Inferior parietal cortex (tissue), 1 donor: ENCODE measurements around the gene HTRA2.
"Not testable (repeated sequence)": the region's sequence is repeated elsewhere in the genome, so short reads cannot be mapped to it uniquely, and the experiment has no call there.

Experiments
- DNase-seq: peaks from one replicate; pipeline ENCODE4 v3.0.0-alpha.2; 2016; ENCODE audit errors: extremely low spot score

The HTRA2 gene

DNA sequence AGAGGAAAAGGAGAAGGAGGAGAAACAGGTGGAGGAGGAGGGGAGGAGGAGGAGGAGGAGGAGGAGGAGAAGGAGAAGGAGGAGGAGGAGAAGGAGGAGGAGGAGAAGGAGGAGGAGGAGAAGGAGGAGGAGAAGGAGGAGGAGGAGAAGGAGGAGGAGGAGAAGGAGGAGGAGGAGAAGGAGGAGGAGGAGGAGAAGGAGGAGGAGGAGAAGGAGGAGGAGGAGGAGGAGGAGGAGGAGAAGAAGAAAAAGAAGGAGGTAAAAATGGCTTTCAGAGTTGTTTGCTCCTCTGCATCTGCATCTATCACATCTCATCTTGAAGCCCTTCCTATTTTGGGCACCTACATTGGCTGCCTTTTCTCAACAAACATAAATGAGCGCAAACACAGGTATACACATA lies 31.3 kb downstream of the HTRA2 start:
- DNase-seq, result not testable (repeated sequence)

DNA sequence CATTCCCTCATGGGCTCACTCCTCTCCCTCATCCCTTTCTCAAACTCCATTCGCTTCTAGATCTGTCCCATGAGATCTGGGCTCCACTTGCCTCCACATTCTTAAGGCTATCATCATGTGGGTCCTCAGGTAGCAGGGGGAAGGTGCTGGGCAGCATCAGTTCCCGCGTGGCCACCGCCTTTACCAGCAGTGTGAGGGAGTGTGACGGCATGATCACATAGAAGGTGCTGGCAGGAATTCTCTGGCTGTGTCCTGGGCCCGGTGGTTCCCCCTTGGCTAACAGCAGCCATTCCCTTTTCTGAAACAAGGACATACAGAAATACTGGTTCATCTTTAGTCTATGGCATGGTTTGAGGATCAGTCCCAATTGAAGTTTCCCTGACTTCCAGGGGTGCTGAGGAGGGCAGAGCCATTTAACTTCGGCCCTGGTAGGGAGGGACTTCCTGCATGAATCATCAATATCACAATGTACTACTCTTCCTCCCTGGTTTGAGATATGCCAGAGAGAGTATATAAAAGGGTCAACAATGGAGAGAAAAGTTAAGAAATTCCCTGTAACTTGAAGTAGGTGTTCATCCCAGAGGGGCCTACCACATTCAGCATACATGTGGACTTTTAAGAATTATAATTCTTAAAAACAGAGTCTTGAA lies 32.5 kb downstream of the HTRA2 start:
- DNase-seq, result no peak

DNA sequence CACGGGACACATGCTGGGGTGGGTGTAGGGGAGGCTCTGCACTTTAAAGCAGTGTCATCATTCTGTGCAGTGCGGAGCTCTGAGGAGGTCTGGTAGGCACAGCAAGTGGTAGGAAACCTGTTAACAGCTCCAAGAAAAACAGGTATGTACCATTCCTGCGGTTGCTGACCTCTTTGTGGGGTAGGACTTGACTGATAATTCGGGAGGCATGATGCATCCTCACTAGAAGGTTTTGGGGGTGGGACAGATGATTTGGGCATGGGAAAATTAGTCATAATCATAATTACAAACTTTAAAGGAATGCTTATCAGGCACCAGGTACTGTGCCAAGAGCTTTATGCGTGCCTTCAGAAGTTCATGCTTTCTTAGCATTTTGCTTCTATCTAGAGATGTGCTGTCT lies 34.5 kb downstream of the HTRA2 start:
- no peak for DNase-seq

DNA sequence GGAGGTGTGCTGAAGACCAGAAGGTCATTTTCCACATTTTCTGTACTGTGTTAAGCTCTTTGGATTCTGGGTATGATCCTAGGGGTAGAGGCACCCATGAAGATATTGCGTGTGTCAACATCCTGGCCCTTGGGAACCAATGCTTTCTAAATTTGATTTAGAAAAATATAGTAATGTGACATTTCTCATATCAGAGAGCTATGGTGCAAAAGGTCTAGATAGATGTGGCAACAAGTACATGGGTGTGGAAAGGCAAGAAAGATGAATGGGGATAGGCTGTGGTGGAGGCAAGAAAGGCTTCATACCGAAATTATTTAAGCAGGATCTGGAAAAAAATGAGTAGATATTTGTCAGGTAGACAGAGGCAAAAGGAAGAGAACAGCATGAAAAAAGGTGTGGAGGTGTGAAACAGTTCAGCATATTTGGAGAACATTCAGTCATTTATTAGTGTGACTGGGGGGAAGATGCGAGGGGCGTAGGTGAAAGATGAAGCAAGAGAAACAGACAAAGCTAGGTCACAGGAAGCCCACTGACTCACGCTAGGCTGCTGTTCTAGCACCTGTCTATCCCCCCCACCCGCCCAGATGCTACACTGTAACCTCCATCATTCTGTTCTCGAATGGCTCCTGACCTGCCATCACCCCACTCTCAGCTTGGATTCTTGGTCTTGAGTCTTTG lies 36.5 kb downstream of the HTRA2 start:
- no peak for DNase-seq

DNA sequence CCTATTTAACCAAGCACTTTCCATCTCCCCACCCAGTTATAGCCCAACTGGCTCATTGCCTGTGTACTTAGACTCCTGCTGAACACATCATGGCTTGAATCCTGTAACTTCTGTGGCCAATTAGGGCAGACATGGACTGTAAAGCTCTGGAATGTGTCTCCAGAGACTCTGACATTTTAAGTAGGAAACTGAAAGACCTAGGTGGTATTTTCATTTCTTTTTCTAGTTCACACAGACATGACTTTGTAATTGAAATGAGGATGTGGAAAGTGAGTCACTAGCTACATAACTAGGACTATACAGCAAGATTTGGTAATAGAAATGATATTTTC lies 37.0 kb downstream of the HTRA2 start:
- DNase-seq, result no peak

DNA sequence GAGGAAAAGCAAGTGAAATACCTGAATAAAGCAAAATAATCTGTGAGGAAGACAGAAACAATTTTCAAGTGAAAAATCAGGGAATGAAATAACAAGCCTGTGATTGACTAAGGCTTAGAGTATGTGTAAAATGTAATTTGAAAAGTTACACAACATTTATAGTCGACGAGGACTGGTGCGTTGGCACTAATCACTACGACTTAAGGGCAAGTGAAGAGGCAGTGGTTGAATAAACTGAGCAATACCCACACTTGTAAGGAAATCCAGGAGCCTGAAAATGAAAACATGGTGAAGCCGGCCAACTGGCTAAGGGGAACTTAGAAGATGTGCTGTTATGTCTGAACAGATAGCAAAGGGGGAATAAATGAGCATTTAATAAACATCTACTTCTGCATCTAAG lies 38.1 kb downstream of the HTRA2 start:
- DNase-seq, result no peak

DNA sequence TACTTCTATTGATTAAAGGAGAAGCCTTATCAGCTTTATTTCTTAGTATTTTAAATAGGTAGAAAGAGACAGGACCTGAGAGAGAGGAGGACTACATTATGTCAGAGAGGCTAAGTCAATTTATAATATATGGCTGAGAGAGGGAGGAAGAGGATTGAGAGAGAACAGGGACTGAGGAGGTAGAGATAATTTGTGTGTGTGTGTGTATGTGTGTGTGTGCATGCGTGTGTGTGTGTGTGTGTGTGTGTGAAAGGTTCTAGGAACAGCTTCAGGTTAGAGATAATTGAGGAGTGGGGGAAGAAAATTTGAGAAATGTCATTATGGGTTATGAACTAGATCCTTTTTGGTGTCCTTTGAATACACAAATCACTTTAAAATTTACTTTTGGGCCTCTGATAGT lies 40.0 kb downstream of the HTRA2 start:
- no peak for DNase-seq

DNA sequence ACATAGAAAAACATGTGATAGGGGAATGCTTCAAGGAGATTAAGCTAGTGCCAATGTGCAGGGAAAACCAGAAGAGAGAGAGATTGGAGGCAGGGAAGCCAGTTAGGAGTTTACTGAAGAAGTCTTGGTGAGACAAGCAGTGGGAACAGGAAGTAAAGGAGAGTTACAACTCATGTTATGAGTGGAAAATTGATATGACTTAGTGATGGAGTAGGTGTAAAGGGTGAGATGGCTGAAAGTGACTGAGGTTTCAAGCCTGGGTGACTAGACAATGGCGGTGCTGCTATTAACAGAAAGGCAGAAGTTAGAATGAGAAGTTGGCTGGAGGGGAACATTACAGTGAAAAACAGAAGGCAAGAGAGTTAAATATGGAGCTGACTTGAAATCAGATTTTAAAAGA lies 41.3 kb downstream of the HTRA2 start:
- DNase-seq, result no peak

DNA sequence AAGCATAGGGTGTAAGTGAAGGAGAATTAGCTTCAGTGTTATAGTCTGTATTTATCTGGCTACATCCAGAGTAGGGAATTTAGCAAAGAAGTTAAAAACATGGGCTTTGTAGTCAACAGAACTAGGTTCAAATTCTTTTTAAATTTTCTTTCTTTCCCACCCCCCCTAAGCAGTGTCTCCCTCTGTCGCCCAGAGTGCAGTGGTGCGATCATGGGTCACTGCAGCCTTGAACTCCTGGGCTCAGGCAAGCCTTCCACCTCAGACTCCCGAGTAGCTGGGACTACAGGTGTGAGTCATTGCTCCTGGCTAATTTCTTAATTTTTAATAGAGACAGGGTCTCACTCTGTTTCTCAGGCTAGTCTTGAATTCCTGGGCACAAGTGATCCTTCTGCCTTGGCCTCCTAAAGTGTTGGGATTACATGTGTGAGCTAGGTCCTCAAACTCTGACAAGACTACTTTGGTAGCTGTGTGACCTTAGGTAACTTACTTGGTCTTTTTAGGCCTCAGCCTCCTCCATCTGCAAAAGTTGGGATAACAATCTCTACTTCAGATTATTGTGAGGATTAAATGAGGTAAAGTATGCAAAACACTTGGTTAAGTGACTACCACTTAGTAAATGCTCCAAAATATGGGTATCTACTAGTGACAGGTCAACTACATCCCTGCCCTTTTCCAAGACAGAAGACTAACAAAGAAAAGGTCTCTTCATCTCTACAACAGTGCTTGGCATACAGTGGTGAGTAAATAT lies 42.6 kb downstream of the HTRA2 start:
- no peak for DNase-seq

DNA sequence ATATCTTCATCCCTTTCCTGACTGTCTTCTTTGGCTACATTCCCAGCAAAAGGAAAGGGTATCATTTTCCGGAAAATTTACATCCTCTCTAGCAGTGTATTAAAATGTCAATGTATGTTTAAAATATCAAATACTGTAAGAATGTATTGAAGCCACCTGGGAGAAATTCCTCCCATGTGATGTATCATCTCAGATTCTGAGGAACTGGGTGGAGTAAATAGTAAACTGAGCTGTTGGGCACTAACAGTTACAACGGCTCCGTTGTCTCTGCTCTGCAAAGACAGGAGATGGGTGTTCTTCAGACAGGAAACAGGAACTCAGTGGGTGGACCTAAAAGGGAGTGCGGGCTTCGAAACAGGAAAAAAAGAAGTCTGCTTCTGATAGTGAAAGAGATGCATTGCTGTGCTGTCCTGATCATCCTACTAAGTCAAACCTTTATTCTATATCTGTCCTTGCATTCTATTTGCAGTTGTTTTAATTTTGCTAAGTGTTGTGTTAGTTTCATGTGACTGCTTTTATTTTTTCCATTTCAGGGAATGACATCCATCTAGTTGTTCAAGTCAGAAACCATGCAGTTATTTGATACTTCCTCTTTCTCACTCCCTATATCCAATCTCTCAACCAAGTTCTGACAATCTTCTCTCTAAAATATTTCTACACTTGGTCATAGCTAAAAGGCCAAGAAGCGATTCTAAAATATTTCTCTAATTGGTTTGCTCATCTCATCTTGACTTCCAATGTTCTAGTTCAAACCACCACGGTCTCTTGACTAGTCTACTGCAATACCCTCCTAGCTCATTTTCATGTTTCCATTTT lies 44.2 kb downstream of the HTRA2 start:
- DNase-seq, result no peak

DNA sequence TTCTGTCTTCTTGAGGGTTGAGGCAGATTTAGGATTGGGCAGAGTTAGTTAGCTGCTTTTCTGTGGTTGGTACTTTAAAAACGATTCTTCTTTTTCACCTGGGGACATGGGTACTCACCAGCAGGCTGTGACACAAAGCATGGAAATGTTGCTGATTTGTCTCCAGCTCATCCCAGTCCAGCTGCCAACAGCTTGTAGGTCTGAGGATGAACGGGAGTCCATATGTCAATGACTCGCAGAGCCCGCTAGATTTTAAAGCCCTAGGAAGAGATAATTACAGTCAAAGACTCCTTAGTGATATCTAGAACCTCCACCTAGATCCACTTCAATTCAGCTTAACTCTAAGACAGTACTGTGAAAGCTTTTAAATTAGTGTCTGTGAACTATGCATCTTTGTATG lies 45.6 kb downstream of the HTRA2 start:
- no peak for DNase-seq

DNA sequence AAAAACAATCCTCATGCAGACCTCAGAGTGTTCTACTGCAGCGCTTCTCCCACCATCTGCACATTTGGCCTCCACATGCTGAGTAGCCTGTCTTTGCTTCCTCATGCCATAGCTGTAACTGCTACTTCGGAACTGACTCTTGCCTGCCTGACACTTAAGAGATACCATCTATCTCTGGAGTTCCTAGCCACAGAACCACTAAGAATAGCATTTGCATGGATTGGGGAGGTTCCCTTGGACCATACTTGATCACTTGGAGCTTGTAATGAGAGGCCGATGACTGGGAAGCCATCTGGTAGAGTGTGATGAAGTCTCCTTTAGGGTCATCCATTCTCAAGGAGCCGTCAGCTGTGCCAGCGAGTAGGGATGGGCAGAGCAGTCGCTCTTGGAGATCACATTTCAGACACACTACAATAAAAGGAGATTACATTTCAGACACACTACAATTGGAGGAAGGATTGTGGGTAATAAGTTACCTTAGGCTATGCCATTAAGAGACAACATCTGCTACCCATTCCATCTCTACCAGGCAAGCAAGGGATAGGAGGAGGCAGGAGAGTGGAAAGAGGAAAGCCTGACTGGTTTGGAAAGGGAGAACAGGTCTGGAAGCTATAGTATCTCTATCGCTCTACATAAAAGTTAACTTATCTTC lies 46.6 kb downstream of the HTRA2 start:
- no peak for DNase-seq

DNA sequence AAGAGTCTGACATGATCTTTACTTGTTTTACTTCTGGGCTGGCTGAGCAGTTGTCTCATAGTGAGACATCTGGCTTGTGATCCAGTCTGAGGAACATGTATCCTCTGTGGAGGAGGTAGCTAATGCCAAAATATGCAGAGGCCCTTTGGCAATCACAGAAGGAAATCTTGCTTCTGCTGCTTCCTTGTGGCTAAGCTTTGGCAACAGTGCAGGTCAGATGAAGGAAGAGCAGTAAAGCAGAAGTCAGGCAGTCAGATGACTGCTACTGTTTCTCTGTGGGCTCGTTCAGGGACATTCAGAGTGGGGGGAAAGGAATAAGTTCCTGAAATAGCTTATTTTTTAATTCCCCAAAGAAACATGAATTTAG lies 47.1 kb downstream of the HTRA2 start:
- DNase-seq, result no peak

DNA sequence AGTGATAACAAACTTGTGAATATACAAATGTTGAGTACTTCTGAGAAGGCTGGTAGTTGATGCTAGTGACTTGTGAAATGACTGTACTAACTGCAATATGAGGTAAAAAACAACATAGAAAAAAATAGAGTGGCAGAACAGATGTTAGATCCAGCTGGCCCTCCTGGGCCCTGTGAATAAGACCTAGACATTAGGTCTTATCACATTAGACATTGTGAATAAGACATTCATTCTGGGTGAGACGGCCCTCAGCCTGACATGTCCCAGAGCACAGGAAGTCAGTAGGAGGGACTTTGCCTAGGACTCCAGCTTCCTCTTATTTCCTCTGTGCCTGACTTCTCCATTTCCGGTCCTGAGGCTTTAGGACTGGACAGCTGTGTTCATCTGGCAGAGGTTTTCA lies 47.7 kb downstream of the HTRA2 start:
- no peak for DNase-seq

DNA sequence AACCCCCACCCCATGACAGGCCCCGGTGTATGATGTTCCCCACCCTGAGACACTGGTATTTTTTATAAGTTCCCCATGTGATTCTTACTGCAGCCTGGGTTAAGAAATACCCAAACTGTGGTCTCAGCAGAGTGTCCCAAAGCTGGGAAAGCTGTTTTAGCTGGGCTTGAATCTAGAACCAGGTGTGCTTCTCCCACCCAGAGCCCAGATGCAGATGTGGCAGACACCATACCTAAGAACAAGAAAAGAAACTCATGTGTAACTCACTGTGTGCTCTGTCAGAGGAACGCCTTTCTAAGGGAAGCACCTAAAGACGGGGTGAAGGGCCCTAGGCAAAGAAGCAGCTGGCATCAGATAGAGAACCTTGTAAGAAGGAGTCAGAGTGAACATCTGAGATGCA lies 48.7 kb downstream of the HTRA2 start:
- DNase-seq, result no peak

DNA sequence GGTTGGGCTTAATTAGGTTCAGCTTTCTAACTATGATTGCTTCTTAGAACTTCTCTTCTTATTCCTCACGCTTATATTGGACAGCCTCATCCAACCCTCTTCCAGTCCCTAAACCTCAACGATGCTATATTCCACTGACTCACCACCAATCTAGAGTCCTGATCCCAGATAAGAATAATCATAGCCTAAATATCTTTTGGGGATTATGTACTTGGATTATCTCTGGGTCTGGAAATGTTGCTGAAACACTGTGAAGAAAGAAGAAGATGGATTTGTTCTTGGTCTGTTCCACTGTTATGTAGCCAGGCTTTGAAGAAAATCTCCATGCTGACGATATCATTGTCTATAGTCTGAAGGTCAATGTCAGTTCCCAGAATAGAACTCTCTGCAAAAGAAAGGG lies 51.7 kb downstream of the HTRA2 start:
- no peak for DNase-seq

DNA sequence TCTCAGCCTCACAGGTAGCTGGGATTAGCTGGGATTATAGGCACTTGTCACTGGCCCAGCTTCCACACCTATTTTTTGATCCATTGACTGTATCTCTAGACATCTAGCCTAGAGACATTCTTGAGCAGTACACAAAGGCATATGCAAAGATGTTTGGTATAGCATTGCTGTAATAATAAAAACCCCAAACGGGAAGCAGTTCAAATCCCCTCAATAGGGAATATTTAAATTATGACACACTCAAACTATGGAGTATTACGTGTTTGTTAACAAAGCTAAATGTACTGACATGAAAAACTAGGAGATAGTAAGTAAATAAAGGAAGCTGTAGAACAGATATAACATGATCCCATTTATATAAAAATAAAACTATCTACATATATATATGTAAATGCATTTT lies 52.5 kb downstream of the HTRA2 start:
- no peak for DNase-seq
